Esophagus muscularis mucosa (tissue), 3 donors: ENCODE measurements around the gene CPA2.

Experiments
- POLR2A ChIP-seq: fragments of 450-650 bp; IDR thresholded peaks from one replicate; pipeline ENCODE4 v1.6.1; 2017; ENCODE audit warnings: antibody characterized with exemption, moderate library complexity, mild to moderate bottlenecking, low read depth
- TF ChIP-seq, protein P1 (sequence below), 3 experiments: fragments of 200-600 bp in 2 of 3; fragments of 450-650 bp in 1 of 3; sonication (generic) in 2 of 3; IDR thresholded peaks; one replicate each; pipeline ENCODE4 v1.5.1; 2017 to 2019; ENCODE audit warnings: antibody characterized with exemption in 3 of 3, mild to moderate bottlenecking in 2 of 3, moderate library complexity in 1 of 3

- TF ChIP-seq, protein P1, sequence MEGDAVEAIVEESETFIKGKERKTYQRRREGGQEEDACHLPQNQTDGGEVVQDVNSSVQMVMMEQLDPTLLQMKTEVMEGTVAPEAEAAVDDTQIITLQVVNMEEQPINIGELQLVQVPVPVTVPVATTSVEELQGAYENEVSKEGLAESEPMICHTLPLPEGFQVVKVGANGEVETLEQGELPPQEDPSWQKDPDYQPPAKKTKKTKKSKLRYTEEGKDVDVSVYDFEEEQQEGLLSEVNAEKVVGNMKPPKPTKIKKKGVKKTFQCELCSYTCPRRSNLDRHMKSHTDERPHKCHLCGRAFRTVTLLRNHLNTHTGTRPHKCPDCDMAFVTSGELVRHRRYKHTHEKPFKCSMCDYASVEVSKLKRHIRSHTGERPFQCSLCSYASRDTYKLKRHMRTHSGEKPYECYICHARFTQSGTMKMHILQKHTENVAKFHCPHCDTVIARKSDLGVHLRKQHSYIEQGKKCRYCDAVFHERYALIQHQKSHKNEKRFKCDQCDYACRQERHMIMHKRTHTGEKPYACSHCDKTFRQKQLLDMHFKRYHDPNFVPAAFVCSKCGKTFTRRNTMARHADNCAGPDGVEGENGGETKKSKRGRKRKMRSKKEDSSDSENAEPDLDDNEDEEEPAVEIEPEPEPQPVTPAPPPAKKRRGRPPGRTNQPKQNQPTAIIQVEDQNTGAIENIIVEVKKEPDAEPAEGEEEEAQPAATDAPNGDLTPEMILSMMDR (IDR thresholded peaks at IDR 0.05): no peak
- TF ChIP-seq POLR2A: no peak
Observed at GRCh38 chr7:130273081-130273932, 6.6 kb downstream of the CPA2 start.
